A549 (cell line): ENCODE results near the gene AHCYL2.

ENCODE experiments used
- CTCF ChIP-seq: fragments of >200 bp; sonication (Bioruptor Twin); formaldehyde crosslinking; IDR thresholded peaks from 3 replicates; pipeline ENCODE4 v1.5.1; 2016
- EHMT2 ChIP-seq: fragments of 200-600 bp; sonication (generic); IDR thresholded peaks from 2 replicates; pipeline ENCODE4 v1.6.1; 2016; ENCODE audit warnings: antibody characterized with exemption, low read depth, mild to moderate bottlenecking, moderate library complexity
- JUN ChIP-seq, 2 experiments: fragments of >200 bp; sonication (Bioruptor Twin); formaldehyde crosslinking; IDR thresholded peaks; 2 replicates in 1 of 2; 3 replicates in 1 of 2; pipeline ENCODE4 v1.6.1; 2016 to 2017
- JUNB ChIP-seq: fragments of >200 bp; sonication (Bioruptor Twin); formaldehyde crosslinking; IDR thresholded peaks from 2 replicates; pipeline ENCODE4 v1.6.1; 2016
- KDM1A ChIP-seq: fragments of 200-600 bp; sonication (generic); IDR thresholded peaks from 2 replicates; pipeline ENCODE4 v1.6.1; 2016; ENCODE audit warnings: low read depth, mild to moderate bottlenecking
- MAX ChIP-seq: IDR thresholded peaks from 2 replicates; pipeline ENCODE4 v1.6.1; 2012
- PHF8 ChIP-seq: fragments of 200-600 bp; sonication (generic); IDR thresholded peaks from 2 replicates; pipeline ENCODE4 v1.6.1; 2016; ENCODE audit warnings: low read depth, mild to moderate bottlenecking, antibody characterized with exemption, moderate library complexity, borderline replicate concordance
- POLR2A ChIP-seq: IDR thresholded peaks from 2 replicates; pipeline ENCODE4 v1.6.1; 2012; ENCODE audit warnings: mild to moderate bottlenecking, low read length
- RCOR1 ChIP-seq: fragments of 150-350 bp; IDR thresholded peaks from 2 replicates; pipeline ENCODE4 v1.6.1; 2014; ENCODE audit warnings: antibody characterized with exemption, low read length, low read depth
- SMC3 ChIP-seq: fragments of >200 bp; sonication (Bioruptor Twin); formaldehyde crosslinking; IDR thresholded peaks from 3 replicates; pipeline ENCODE4 v1.6.1; 2018; ENCODE audit warnings: inconsistent platforms

DNA sequence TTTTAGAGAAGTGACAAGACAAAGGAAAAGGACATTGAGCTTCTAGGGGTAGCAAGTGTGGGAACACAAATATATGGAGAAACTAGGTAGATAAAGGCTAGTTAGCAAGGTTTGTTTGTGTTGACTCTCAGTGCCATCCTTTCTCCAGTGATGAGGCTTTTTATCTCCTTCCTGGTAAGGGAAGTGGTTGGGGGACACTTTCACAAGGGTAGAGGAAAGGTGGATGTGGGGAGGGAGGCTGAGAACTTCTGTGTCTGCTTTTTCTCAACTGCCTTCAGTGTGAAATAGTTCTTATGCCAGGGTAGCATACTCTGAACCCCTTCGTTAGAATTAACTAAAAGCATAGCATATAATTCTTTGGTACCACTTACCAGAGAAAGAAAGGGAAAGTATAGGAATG is 116.4 kb downstream of the AHCYL2 start:
- no peak for TF ChIP-seq CTCF
- TF ChIP-seq POLR2A, result no peak
- no peak for TF ChIP-seq PHF8
- TF ChIP-seq SMC3, result no peak
- TF ChIP-seq JUNB, result no peak
- no peak for TF ChIP-seq JUN (IDR thresholded peaks at IDR 0.05)
- TF ChIP-seq MAX, result no peak
- no peak for TF ChIP-seq KDM1A
- no peak for TF ChIP-seq EHMT2
- TF ChIP-seq RCOR1, result no peak
